ENCODE results near the gene RNF11.
"Not testable (repeated sequence)": the region's sequence is repeated elsewhere in the genome, so short reads cannot be mapped to it uniquely, and the experiment has no call there.

The RNF11 gene

GRCh38 chr1:51222136-51222787, 13.8 kb upstream of the RNF11 start:
- Histone ChIP-seq H3K4me1 (ENCODE audit: insufficient read depth, low read length) (peaks cover 3% of the 10 kb centered on the region; the same call in 1 of the 2 replicates), H3K9me3 (ENCODE audit: insufficient read depth, low read length, severe bottlenecking) (no peaks in the 10 kb centered on the region), H3K79me2 (ENCODE audit: insufficient read depth, low read length) (no peaks in the 10 kb centered on the region), H3K36me3 (ENCODE audit: insufficient read depth, low read length) (no peaks in the 10 kb centered on the region), H3K4me3 (ENCODE audit: low read depth in 1 of 2, low read length in 2 of 2) (no peak overlapping the region), H3K9ac (ENCODE audit: low read depth, low read length) (no peak overlapping the region), H3K27me3 (ENCODE audit: insufficient read depth, low read length, poor library complexity) (no peaks in the 10 kb centered on the region), H3K27ac (ENCODE audit: low read length) (no peak overlapping the region), H4K20me1 (ENCODE audit: insufficient read depth, low read length) (no peaks in the 10 kb centered on the region), H2AFZ (ENCODE audit: low read depth, low read length) (no peak overlapping the region), H3K4me2 (ENCODE audit: insufficient read depth, low read length) (no peak overlapping the region)
- ATAC-seq (ENCODE audit: insufficient read depth, low read depth): no peak
- TF ChIP-seq CTCF (IDR thresholded peaks at IDR 0.05; ENCODE audit: borderline replicate concordance, extremely low read depth, low read length, poor library complexity, severe bottlenecking): no peak
- DNase-seq: no peak

GRCh38 chr1:51222809-51223208, 13.3 kb upstream of the RNF11 start:
- Histone ChIP-seq H2AFZ (ENCODE audit: low read depth, low read length) (no peak overlapping the region), H3K36me3 (ENCODE audit: insufficient read depth, low read length) (no peaks in the 10 kb centered on the region), H3K4me2 (ENCODE audit: insufficient read depth, low read length) (no peak overlapping the region), H3K4me1 (ENCODE audit: insufficient read depth, low read length) (peaks cover 3% of the 10 kb centered on the region; the same call in 1 of the 2 replicates), H3K4me3 (ENCODE audit: low read depth in 1 of 2, low read length in 2 of 2) (no peak overlapping the region), H3K79me2 (ENCODE audit: insufficient read depth, low read length) (no peaks in the 10 kb centered on the region), H3K9me3 (ENCODE audit: insufficient read depth, low read length, severe bottlenecking) (no peaks in the 10 kb centered on the region), H3K27ac (ENCODE audit: low read length) (no peak overlapping the region), H4K20me1 (ENCODE audit: insufficient read depth, low read length) (no peaks in the 10 kb centered on the region), H3K9ac (ENCODE audit: low read depth, low read length) (no peak overlapping the region), H3K27me3 (ENCODE audit: insufficient read depth, low read length, poor library complexity) (no peaks in the 10 kb centered on the region)
- DNase-seq (no peak), ATAC-seq (ENCODE audit: insufficient read depth, low read depth) (no peak)
- TF ChIP-seq CTCF (IDR thresholded peaks at IDR 0.05; ENCODE audit: borderline replicate concordance, extremely low read depth, low read length, poor library complexity, severe bottlenecking) (no peak), EZH2 (IDR thresholded peaks at IDR 0.05; ENCODE audit: borderline replicate concordance, low read depth, low read length, severe bottlenecking) (no peak)

DNA sequence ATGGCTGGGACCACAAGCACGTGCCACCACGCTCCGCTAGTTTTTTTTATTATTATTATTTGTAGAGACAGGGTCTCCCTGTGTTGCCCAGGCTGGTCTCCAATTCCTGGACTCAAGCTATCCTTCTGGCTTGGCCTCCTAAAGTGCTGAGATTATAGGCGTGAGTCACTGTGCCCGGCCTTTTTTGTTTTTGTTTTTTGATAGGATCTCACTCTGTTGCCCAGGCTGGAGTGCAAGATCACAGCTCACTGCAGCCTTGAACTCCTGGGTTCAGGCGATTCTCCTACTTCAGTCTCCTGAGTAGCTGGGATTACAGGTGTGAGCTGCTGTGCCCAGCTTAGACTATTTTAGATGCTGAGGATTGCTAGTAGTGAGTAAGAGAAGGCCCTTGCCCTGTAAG, 11.8 kb upstream of the RNF11 start:
- H3K4me3 ChIP-seq (ENCODE audit: low read depth in 1 of 2, low read length in 2 of 2): no peak overlapping the region
- H3K36me3 ChIP-seq (ENCODE audit: insufficient read depth, low read length): no peaks in the 10 kb centered on the region
- H3K27me3 ChIP-seq (ENCODE audit: insufficient read depth, low read length, poor library complexity): no peaks in the 10 kb centered on the region
- H3K9ac ChIP-seq (ENCODE audit: low read depth, low read length): no peak overlapping the region
- H3K4me1 ChIP-seq (ENCODE audit: insufficient read depth, low read length): peaks cover 3% of the 10 kb centered on the region; the same call in 1 of the 2 replicates
- no peaks in the 10 kb centered on the region for H4K20me1 ChIP-seq (ENCODE audit: insufficient read depth, low read length)
- no peak overlapping the region for H3K4me2 ChIP-seq (ENCODE audit: insufficient read depth, low read length)
- no peak overlapping the region for H3K27ac ChIP-seq (ENCODE audit: low read length)
- ATAC-seq (ENCODE audit: insufficient read depth, low read depth) (no peak), DNase-seq (no peak)
- no peaks in the 10 kb centered on the region for H3K79me2 ChIP-seq (ENCODE audit: insufficient read depth, low read length)
- TF ChIP-seq EZH2 (IDR thresholded peaks at IDR 0.05; ENCODE audit: borderline replicate concordance, low read depth, low read length, severe bottlenecking): no peak
- TF ChIP-seq CTCF (IDR thresholded peaks at IDR 0.05; ENCODE audit: borderline replicate concordance, extremely low read depth, low read length, poor library complexity, severe bottlenecking): no peak
- H3K9me3 ChIP-seq (ENCODE audit: insufficient read depth, low read length, severe bottlenecking): no peaks in the 10 kb centered on the region
- no peak overlapping the region for H2AFZ ChIP-seq (ENCODE audit: low read depth, low read length)

DNA sequence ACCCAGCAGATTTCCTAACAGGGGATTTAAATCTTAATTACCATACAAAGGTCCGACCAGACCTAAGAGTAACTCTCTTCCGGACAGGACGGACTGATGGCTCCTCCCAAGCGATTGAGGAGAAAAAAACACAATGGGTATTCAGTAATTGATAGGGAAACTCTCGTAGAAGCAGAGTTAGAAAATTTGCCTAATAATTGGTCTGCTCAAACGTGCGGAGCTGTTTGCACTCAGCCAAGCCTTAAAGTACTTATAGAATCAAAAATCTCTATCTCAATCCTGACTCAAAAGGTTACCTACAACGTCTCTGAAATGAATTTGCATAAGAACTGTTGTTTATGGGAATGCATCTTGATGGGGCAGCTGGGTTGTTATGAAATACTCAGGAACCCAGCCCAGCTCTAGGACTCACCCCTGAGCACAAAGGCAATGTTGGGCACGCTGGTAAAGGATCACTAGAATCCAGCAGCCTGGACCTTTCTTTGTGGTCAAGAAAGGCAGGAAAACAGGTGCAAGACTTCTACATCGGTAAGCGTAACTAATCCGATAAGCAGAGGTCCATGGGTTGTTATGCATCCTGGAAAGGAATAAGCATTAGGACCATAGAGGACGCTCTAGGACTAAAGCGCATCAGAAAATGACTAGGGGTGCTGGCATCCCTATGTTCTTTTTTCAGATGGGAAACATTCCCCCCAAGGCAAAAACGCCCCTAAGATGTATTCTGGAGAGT, 8.7 kb upstream of the RNF11 start:
- H3K79me2 ChIP-seq (ENCODE audit: insufficient read depth, low read length); H3K9ac ChIP-seq (ENCODE audit: low read depth, low read length); H3K4me1 ChIP-seq (ENCODE audit: insufficient read depth, low read length); DNase-seq; H3K27me3 ChIP-seq (ENCODE audit: insufficient read depth, low read length, poor library complexity); H3K9me3 ChIP-seq (ENCODE audit: insufficient read depth, low read length, severe bottlenecking); H3K36me3 ChIP-seq (ENCODE audit: insufficient read depth, low read length); H4K20me1 ChIP-seq (ENCODE audit: insufficient read depth, low read length); H3K4me3 ChIP-seq (ENCODE audit: low read depth in 1 of 2, low read length in 2 of 2); H3K4me2 ChIP-seq (ENCODE audit: insufficient read depth, low read length); H2AFZ ChIP-seq (ENCODE audit: low read depth, low read length); ATAC-seq (ENCODE audit: insufficient read depth, low read depth); H3K27ac ChIP-seq (ENCODE audit: low read length): not testable (repeated sequence)

GRCh38 chr1:51228471-51228870, 7.6 kb upstream of the RNF11 start:
- not testable (repeated sequence) for H3K9me3 ChIP-seq (ENCODE audit: insufficient read depth, low read length, severe bottlenecking); H3K4me2 ChIP-seq (ENCODE audit: insufficient read depth, low read length); H4K20me1 ChIP-seq (ENCODE audit: insufficient read depth, low read length); H3K79me2 ChIP-seq (ENCODE audit: insufficient read depth, low read length); ATAC-seq (ENCODE audit: insufficient read depth, low read depth); H3K27ac ChIP-seq (ENCODE audit: low read length); H3K4me3 ChIP-seq (ENCODE audit: low read depth in 1 of 2, low read length in 2 of 2); H3K4me1 ChIP-seq (ENCODE audit: insufficient read depth, low read length); DNase-seq; H3K9ac ChIP-seq (ENCODE audit: low read depth, low read length); H3K36me3 ChIP-seq (ENCODE audit: insufficient read depth, low read length); H2AFZ ChIP-seq (ENCODE audit: low read depth, low read length); H3K27me3 ChIP-seq (ENCODE audit: insufficient read depth, low read length, poor library complexity)

Data from DND-41 (cell line).